Muscle layer of duodenum (tissue), 2 donors: Measurements from ENCODE around the gene TMED10.

ENCODE experiments used
- H3K27ac ChIP-seq: one replicate; pipeline ENCODE4 v1.7.0; 2013; ENCODE audit warnings: mild to moderate bottlenecking, low read length
- H3K27me3 ChIP-seq: one replicate; pipeline ENCODE4 v1.7.0; 2013; ENCODE audit warnings: low read depth, mild to moderate bottlenecking, control low read depth, low read length
- H3K36me3 ChIP-seq, 2 donors: one replicate each; pipeline ENCODE4 v1.7.0; 2013; ENCODE audit warnings: low read length in 2 of 2, control low read depth in 1 of 2, mild to moderate bottlenecking in 1 of 2; ENCODE audit not compliant: insufficient read depth in 2 of 2, control insufficient read depth in 1 of 2
- H3K4me1 ChIP-seq, 2 donors: one replicate each; pipeline ENCODE4 v1.7.0; 2013; ENCODE audit warnings: low read length in 2 of 2, mild to moderate bottlenecking in 2 of 2, control low read depth in 1 of 2, moderate library complexity in 1 of 2; ENCODE audit not compliant: insufficient read depth in 2 of 2, control insufficient read depth in 1 of 2
- H3K4me3 ChIP-seq, 2 donors: one replicate each; pipeline ENCODE4 v1.7.0; 2013; ENCODE audit warnings: low read length in 2 of 2, low read depth in 1 of 2, mild to moderate bottlenecking in 1 of 2
- H3K9me3 ChIP-seq, 2 donors: one replicate each; pipeline ENCODE4 v1.7.0; 2013; ENCODE audit warnings: low read length in 2 of 2, control low read depth in 1 of 2, mild to moderate bottlenecking in 1 of 2; ENCODE audit not compliant: control insufficient read depth in 1 of 2
- donor health status: healthy.

TMED10 gene

GRCh38 chr14:75081660-75082229 is 94.7 kb downstream of the TMED10 start:
- Histone ChIP-seq H3K36me3 (peaks cover 34 to 42% of the 10 kb centered on the region in 2 donors), H3K4me3 (no peak overlapping the region), H3K27me3 (no peaks in the 10 kb centered on the region), H3K9me3 (no peaks in the 10 kb centered on the region), H3K27ac (peak overlapping the region; percentile 19), H3K4me1 (peaks cover 0 to 30% of the 10 kb centered on the region in 2 donors)
